Measurements from ENCODE around the gene NRG2. TPM values are rescaled to one million over a fixed set of nuclear protein-coding genes. Genes with fewer than 3 reads are reported as not detected.

The NRG2 gene
- total RNA-seq, 1 donor from 2014 or later = 0.20 TPM

DNA sequence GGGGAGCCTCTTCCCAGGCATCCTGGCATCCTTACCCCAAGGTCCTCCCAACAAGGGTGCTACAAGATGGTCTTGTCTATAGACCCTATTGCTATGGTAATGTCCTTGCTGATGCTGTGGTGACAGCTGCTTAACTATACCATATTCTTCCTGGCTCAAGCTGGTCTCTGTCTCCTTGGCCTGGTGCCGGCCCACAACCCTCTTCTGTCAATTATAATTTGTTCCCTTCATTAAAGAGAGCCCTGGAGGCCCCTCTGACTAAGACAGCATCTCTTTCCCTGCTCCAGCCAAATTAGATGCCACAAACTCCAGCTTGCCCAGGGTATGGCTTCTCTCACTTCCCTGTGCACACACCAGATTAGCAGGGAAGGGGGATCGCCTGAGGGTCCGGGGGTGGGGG lies 160.8 kb downstream of the NRG2 start:
- DNase-seq (ENCODE audit: low read depth in 2 of 2) = no peak

- DNase-seq (ENCODE audit: low read depth in 2 of 2) = no peak
Observed at GRCh38 chr5:139881143-139881733, 161.9 kb downstream of the NRG2 start.

DNA sequence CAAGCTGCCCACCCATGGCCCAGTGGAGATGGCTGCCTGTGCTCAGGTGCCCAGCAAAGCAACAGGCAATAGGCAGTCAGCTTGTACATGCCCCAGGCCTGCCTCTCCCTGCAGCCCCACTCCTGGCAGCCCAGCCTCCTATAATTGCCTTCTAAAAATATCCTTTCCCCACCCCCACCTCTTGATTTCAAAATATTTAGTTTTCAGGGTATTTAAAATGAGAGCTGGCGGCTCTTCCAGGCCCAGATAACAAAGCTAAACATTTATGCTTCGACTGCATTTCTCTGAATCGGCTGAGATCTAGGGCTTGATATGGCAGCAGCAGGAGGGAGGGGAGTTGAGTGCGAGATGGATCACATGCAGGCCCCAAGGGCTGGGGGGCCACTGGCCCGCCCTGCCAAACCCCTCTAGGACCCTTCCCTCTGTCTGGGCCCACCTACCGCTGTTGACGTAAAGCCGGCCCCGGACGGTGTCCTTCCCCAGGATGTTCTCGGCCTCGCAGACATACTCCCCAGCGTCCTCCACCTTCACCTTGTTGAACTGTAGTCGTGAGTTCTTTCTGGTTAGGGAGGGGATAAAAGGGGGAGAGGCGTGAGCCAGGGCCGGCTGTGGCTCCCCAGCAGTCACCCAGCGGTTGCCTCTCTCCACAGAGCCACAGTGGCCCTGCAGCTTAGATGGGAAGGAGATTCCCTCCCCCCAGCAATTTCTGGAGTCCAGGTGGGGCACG lies 162.5 kb downstream of the NRG2 start:
- DNase-seq (ENCODE audit: low read depth in 2 of 2) = no peak

GRCh38 chr5:139878093-139878492 lies 165.0 kb downstream of the NRG2 start:
- DNase-seq (ENCODE audit: low read depth in 2 of 2) = no peak

- DNase-seq (ENCODE audit: low read depth in 2 of 2) = peak in 1 of 2 donors; percentile 24
Observed at GRCh38 chr5:139877129-139877597, 165.9 kb downstream of the NRG2 start.

DNA sequence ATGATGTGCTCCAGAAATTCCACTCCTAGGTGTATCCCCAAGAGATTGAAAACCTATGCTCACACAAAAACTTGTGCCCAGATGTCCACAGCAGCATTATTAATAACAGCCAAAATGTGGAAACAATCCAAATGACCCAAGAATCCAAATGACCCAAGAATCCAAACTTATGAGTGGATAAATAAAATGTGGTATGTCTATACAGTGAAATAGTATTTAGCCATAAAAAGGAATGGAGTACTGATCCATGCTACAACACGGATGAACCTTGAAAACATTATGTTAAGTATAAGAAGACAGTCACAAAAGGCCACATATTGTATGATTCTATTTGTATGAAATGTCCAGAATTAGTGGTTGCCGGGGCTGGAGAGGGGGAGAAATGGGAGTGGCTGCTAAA lies 167.1 kb downstream of the NRG2 start:
- DNase-seq (ENCODE audit: low read depth in 2 of 2) = no peak

DNA sequence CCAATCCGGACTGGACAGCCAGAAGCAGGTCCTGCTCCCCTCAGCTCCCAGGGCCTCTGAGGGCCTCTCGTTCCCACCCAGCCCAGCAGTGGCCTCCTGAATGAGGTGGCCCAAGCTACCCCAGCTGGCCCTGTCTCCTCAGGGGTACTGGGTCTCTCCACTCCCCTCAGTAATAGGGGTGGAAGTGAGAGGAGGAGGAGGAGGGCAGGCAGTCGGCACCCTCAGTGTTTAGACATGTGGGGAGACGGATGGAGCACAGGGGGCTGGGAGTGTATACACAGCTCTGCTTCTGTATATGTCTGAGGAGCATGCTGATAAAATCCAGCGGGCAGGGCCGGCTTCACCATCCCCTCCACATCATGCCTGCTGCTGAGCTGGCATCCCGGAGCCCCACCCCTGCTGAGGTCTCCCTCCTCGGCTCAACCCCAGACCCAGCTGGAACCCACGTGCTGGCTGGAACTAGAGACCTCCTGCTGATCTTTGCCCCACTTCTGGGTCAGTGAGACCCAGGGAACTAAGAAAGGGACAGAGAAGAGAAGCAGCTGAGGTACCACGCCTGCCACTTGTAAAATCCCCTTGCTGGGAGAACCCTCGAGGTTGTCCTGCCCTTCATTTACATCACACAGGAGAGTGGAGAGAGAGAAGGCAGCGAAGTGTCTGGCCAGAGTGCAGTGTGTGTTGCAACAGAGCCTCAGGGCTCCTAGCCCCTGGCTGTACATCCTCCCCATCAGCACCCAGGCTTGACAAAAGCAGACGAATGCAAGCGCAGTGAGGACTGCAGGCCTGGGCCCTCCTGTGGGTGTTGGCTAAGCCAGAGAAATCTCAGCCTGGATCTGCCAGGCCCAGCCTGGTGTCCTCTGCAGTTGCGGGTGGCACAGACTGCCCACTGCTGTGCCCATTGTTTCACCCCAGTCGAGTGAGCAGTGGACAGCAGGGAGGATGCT lies 170.0 kb downstream of the NRG2 start:
- no peak for DNase-seq (ENCODE audit: low read depth in 2 of 2)

DNA sequence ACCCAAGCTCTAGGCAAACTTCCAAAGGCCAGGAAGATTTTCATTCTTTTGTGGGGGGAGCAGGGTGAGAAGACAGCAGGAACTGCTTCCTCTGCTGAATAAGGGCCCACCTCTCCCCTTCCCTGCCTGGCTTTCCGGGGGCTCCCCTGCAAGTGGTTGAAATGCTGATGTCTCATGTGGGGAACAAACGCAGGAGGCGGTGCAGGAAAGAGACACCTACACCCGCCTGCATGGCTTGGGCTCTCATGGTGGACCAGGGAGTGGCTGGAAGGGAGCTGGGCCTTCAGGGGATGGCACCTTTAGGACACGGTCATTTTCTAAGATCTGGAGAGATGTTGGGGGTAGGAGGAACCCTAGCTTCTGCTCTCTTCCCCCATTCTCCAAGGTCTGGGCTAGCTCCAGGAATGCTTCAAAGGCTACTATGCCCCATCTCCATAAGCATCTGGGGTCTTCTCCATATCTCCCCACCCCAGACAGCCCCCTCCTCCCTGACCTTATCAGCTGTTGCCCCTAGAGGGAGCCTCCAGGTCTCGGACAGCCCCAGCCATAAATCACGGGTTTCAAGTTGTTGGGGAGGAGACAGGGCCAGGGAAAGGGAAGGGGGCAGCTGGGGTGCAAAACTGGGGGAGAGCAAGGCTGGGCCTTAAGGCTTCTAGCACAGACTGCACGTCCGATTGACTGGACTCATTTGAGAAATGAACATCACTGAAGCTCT lies 170.9 kb downstream of the NRG2 start:
- no peak for DNase-seq (ENCODE audit: low read depth in 2 of 2)

DNA sequence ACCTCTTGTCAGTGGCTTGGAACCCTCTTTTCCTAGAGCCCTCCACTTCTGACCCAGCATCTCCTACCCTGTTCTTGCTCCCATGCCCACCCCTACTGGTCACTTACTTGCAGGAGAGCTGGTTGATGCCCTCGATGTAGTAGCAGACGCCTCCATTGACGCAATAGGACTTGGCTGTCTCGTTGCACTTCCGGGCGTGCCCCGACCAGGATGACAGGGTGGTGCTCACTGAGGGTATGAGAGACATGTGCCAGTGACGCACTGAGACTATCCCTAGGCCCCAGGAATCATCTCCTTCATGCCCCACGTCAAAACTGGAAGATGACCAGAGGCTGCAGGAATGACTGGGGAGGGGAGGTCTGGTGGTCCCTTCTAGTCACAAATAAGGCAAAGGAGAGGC lies 171.5 kb downstream of the NRG2 start:
- DNase-seq (ENCODE audit: low read depth in 2 of 2) = no peak

DNA sequence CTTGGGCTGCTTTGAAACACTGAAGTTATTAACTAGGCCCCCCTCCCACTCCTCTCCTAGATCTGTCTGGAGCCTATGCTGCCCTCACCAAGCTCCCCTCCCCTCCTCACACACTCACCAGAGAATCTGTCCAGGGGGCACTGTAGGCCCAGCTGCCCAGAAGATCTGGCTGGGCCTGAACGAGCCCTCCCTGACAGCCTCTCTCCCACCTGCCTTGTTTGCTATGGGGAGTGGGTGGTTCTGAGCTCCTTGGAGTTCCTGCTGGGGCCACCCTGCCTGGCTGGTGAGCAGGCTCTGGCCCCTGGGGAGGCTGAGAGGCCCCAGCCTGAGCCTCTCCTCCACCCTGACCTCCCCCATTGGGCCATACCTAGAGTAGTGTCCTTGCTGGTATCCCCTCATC lies 172.4 kb downstream of the NRG2 start:
- no peak for DNase-seq (ENCODE audit: low read depth in 2 of 2)

- DNase-seq (ENCODE audit: low read depth in 2 of 2) = no peak
Observed at GRCh38 chr5:139869042-139869790, 173.9 kb downstream of the NRG2 start.

DNA sequence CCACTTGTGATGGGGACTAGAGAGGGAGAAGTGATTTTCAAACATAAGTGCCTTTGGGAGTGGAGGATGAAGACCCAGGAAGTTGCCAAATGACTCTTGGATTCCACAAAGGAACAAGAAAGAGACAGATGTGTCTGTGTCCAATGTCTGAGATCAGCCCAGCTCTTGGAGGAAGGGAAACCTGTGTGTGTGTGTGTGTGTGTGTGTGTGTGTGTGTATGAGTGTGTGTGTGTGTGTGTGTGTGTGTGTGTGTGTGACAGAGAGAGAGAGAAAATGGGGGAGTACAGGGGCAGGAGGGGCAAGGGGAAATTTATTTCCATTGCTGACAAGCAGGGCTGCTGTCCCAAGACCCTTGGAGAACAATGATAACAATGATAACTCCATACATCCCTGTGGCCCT lies 175.5 kb downstream of the NRG2 start:
- DNase-seq (ENCODE audit: low read depth in 2 of 2) = no peak

GRCh38 chr5:139867109-139867508 lies 176.0 kb downstream of the NRG2 start:
- no peak for DNase-seq (ENCODE audit: low read depth in 2 of 2)

- no peak for DNase-seq (ENCODE audit: low read depth in 2 of 2)
Observed at GRCh38 chr5:139864716-139865483, 178.2 kb downstream of the NRG2 start.

DNA sequence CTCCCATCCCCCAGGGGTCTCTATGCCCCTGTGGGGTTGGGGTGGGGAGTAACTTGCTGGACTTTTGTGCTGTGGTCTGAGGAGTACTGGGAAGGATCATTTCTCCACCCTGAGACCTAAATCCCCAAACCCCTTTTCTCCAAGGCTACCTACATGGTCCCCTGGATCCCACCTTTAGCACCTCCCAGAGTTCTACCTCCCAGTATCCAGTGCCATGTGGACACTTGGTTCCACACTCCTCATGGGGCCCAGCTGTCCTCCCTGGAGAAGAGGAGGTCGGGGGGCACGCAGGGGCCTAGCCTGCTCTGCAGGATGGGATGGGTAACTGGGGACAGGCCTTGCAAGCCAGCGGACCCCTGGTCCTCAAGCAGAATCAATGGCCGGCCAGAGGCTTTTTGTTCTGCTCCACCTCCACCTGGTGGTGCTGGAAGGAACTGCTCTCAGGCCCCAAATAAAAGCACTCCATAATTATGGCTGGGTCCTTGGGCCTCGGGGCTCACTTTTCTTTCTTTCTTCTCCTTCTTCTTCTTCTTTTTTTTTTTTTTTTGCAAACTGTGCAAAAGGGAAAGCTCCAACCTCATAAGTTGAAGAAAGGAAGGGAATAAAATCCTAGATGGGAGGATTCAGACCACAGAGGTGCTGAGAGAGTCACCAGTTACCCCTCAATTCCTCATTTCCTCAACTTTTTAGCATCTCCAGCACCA lies 179.1 kb downstream of the NRG2 start:
- DNase-seq (ENCODE audit: low read depth in 2 of 2) = peak; percentile 59 to 77

GRCh38 chr5:139863361-139863760 lies 179.7 kb downstream of the NRG2 start:
- no peak for DNase-seq (ENCODE audit: low read depth in 2 of 2)

- no peak for DNase-seq (ENCODE audit: low read depth in 2 of 2)
Observed at GRCh38 chr5:139862803-139863202, 180.3 kb downstream of the NRG2 start.

- DNase-seq (ENCODE audit: low read depth in 2 of 2) = peak; percentile 38 to 60
Observed at GRCh38 chr5:139862313-139862712, 180.8 kb downstream of the NRG2 start.

GRCh38 chr5:139861889-139862207 lies 181.3 kb downstream of the NRG2 start:
- no peak for DNase-seq (ENCODE audit: low read depth in 2 of 2)

Measured in lung microvascular endothelial cell (primary cell).